NT2/D1 (cell line): ENCODE results near the gene NPSR1.
"Not testable (repeated sequence)": the region's sequence is repeated elsewhere in the genome, so short reads cannot be mapped to it uniquely, and the experiment has no call there.

Experiments
- SUZ12 ChIP-seq: IDR thresholded peaks from 2 replicates; pipeline ENCODE4 v1.6.1; 2011; ENCODE audit not compliant: insufficient read length, insufficient read depth; ENCODE audit errors: extremely low read depth
- YY1 ChIP-seq: IDR thresholded peaks from 2 replicates; pipeline ENCODE4 v1.6.1; 2011; ENCODE audit not compliant: insufficient read length, insufficient read depth
- ZNF274 ChIP-seq: IDR thresholded peaks from 2 replicates; pipeline ENCODE4 v1.6.1; 2011; ENCODE audit warnings: mild to moderate bottlenecking, low read depth, low read length

- not testable (repeated sequence) for TF ChIP-seq ZNF274, YY1, SUZ12
Measured at GRCh38 chr7:34870041-34870440, 212.0 kb downstream of the NPSR1 start.
